Dermis microvascular lymphatic vessel endothelial cell (primary cell): ENCODE data around the gene TRIM41. TPM values are rescaled to one million over a fixed set of nuclear protein-coding genes. Genes with fewer than 3 reads are reported as not detected.
A peak's percentile ranks its signal among the peaks of the same experiment; 100 is the strongest.
"Not testable (repeated sequence)": the region's sequence is repeated elsewhere in the genome, so short reads cannot be mapped to it uniquely, and the experiment has no call there.

ENCODE experiments used
- DNase-seq, 2 donors: peaks; one replicate each; pipeline versions ENCODE4 v3.0.0 to v3.0.0-alpha.2; 2010; ENCODE audit warnings: low read depth in 2 of 2
- total RNA-seq: library from RNA; depleted of rRNA; stranded (reverse); fragments of >200 nt; gene quantifications from 2 replicates; pipeline ENCODE4 v1.2.1, GENCODE V29; 2014

Gene TRIM41
- total RNA-seq, 1 donor from 2014 or later: 8.2 TPM

- DNase-seq: not testable (repeated sequence)
These were observed 12.9 kb upstream of the TRIM41 start for GRCh38 chr5:181210148-181210547.

DNA sequence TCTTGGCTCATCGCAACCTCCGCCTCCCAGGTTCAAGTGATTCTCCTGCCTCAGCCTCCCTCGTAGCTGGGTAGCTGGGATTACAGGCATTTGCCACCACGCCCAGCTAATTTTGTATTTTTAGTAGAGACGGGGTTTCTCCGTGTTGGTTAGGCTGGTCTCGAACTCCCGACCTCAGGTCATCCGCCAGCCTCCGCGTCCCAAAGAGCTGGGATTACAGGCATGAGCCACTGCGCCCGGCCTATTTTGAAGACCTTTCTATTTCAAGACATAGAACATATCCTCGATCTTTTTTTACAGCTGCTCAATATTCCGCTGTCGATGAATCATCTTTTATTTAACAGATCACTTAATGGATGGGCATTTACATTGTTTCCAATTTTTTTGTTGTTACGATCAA is 12.4 kb upstream of the TRIM41 start:
- not testable (repeated sequence) for DNase-seq

GRCh38 chr5:181211208-181211607 is 11.9 kb upstream of the TRIM41 start:
- no peak for DNase-seq

GRCh38 chr5:181212080-181212479 is 11.0 kb upstream of the TRIM41 start:
- DNase-seq: no peak

DNA sequence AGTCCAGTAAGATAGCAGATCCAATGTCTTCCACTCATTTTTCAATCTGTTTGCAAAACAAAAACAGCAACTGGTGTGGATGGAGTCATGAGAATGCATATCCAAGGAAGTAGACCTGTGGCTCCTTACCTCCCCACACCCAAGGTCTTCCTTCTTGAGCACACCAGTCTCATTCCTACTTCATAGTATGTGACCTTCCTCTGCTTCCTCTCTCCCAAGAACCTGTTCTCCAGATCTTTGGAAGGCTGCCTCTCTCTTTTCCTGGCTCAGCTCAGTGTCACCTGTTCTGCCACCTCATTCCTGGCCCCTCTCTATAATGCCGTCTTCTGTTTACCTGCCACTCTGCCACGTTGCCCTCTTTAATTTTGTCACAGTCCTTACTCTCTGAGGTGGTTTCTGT is 10.1 kb upstream of the TRIM41 start:
- DNase-seq: no peak

DNA sequence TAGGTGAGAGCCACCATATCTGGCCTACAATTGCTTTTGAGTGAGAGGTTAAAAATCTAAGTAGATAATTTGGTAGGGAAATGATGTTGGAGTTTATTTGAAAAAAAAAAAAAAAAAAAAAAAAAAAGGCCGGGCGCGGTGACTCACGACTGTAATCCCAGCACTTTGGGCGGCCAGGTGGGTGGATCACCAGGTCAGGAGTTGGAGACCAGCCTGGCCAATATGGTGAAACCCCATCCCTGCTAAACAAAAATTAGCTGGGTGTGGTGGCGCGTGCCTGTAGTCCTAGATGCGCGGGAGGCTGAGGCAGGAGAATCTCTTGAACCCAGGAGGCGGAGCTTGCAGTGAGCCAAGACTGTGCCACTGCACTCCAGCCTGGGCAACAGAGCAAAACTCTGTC is 8.8 kb upstream of the TRIM41 start:
- DNase-seq: not testable (repeated sequence)

DNA sequence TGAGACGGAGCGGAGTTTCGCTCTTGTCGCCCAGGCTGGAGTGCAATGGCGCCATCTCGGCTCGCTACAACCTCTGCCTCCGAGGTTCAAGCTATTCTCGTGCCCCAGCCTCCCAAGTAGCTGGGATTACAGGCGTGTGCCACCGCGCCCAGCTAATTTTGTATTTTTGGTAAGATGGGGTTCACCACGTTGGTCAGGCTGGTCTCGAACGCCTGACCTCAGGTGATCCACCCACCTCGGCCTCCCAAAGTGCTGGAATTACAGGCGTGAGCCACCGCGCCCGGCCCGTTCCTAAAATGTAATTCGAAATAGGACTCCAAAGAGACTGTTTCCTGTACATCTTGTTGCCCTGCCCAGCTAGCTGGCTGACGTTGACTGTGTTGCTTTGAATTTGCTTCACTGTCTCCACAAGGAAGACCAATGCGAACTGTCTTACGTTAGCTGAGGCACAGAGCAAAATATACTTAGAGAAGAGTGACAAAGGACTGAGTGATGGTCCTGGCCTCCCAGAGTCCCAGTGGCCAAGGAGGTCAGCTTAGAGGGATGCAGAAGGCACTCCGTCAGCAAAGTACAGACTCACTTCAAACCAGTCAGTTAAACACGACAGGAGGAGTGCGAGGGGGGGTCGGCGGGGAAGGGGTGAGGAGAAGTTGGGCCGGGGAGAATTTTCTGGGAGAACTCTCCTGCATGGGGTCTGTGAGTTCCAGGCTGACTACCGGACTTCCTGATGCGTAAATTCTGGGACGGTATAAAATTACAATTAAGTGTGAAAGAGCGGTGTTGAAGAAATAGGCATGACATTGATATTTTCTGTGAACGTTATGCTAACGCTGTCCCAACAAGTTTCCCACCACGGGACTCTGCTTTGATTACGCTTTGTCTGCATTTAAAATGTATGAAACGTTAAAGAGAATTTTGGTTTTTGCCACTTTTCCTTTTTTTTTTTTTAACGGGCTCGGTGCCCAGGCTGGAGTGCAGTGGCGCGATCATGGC is 6.8 kb upstream of the TRIM41 start:
- DNase-seq: no peak

- DNase-seq: peak in 1 of 2 donors; percentile 56
These were observed 5.8 kb upstream of the TRIM41 start for GRCh38 chr5:181217111-181217802.

DNA sequence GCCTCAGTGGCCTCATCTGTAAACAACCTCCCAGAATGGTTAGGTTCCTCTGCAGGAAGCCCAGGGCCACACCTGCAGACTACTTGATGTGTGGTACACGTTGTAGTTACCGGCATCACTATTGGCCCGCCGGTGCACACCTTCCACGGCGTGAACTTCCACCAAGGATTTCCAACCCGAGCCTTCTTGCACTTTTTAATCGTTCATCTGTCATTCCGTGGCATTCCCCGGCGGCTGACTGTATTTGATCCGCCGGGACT is 5.3 kb upstream of the TRIM41 start:
- DNase-seq: peak in 1 of 2 donors; percentile 19

DNA sequence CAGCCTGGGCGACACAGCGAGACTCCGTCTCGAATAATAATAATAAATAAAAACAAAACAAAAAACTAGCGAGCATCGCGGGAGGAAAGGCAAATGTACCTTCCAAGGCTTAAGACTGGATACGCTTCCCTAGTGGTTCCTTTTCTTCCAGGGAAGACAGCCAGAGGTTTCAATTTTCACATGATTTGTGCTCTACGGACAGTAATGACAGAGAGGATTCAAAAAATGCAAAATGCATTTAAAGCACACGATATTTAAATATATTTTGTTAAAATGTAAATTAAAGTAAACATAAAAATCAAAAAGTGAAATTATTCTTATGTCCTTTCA is 4.3 kb upstream of the TRIM41 start:
- DNase-seq: no peak

DNA sequence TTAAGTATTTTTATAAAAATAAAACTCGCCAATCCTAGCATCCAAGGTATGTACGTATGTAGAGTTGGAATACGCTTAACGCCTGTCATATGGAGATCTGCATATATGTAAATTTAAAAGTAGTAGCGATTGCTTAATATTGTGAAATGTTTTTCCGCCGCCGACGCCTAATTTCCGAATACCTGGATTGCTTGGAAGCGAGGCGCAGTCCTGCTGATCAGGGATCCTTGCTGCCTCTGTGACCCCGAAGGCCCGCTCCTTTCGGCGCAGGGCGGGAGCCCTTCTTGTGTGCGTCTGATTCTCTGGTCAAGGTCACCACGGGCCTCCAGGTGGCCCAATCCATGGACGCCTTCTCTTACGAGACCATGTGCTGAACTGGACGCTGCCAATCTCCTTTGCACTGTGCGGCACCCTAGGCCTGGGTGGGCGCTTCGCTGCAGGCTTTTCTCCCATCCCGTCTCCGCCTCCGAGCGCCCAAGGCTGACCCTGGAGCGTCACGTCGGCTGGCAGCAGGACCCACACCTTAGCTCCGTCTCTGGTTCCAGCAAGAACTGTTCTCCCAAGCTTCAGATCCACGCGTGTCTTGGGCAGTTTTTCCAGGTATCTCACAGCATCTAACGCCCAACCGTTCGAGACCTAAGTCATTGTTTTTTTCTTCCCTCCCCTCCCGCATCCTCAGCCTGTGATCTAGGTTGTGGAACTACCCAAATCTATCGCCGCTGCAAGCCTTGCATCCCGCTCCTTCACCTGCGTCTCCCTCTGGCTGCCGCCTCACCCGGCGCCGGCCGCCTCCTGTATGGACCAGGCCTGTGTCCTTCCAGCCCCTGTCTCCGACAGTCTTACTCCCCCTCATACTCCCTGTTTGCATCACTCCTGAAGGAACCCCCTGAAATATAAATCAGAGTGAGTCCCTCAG is 3.6 kb upstream of the TRIM41 start:
- no peak for DNase-seq

DNA sequence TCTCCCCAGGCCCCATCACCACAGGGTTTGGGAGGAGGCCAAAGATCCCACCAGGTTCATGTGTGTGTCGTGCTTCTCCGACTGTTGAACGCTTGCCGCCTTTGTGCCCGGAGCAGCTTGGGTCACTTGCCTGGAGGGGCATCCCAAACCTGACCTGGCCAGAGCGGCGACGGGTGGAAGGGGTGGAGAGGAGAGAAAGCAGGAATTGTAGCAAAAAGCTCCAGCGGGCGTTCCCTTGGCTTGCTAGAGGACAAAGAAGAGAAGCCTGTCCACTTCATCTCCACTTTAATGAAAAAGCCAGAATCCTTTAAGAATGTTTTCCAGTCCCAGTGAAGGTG is 2.9 kb upstream of the TRIM41 start:
- no peak for DNase-seq

DNA sequence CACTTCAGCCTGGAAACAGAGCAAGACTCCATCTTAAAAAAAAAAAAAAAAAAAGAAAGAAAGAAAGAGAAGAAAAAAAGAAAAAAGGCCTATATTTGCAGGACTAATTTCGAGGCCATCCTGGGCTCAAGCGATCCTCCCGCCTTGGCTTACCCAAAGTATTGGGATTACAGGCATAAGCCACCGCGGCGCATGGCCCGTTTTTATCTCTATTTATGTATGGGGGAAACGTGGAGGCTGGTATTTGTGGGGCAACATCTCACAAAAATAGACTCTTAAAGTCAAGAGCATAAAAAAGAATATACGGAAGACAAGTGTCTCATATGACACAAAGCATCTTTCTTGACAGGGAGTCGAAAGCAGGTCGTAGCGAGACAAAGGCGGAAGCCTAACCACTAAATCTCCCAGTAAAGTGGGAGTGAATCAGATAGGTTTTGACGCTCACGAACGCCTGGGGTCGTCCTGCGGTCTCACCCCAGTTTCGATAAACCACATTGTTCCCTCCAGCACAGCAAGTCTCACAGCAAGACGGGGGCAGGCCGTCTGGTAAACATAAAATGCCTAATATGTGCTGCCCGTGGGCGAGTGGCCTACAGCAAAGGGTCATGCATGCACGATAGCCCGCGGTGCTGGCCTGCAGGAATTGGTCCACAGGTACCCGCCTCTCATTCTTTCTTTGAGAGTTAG is 1.8 kb upstream of the TRIM41 start:
- DNase-seq: no peak

DNA sequence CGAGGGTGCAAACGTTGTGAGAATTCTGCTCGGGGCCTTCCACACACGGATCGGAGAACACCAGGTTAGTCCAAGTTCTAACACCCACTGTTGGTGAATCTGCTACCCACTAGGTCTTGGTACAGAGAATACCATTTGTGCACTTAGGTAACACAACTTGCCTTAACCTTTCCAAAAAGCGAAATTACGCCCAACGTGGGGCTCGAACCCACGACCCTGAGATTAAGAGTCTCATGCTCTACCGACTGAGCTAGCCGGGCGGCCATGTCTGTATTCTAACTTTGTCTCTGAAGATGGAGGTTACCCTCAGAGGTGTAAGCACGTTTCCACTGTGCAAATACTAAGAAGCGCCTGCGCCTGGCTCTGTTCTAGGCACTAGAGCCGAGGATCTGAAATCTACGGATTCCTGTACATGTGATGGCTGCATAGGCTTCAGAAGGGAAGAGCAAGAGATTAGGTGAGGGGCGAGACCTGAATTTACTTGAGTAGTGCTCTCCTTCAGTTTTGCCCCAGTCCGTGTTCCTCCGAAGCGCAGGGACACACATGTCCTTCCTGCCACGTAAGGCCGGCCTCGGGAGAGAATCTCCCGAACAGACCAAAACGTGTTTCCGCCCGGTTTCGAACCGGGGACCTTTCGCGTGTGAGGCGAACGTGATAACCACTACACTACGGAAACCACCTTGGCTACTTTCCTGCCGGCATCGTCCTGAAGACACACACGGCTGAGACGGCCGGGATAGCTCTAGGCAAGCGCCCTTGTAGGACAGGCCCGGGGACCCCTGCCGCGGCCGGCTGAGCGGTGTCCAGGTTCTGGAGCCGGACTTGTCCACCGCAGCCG is 1.1 kb upstream of the TRIM41 start:
- peak; percentile 87 to 93 for DNase-seq

DNA sequence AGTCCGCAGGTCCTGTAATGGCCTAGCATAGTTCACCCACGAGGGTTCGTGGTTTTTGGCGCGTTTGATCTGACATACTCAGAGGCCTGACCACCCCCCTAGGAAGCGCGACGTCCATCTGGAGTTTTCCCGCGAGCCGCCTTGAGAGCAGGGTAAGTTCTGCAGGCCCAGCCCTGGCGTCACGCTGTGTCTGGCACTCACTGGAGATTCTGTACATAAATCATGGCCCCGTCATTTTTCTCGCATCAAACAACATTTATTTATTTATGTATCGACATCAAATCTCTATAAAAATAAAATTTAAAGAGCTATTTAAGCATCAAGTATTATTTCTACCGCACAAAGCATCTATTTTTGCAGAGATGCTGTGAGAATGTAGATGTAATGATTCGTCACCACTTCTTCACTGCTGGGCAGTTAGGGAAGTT is 437 bp upstream of the TRIM41 start:
- no peak for DNase-seq

- DNase-seq: peak in 1 of 2 donors; percentile 56
These were observed 778 bp downstream of the TRIM41 start for GRCh38 chr5:181223729-181224389.

DNA sequence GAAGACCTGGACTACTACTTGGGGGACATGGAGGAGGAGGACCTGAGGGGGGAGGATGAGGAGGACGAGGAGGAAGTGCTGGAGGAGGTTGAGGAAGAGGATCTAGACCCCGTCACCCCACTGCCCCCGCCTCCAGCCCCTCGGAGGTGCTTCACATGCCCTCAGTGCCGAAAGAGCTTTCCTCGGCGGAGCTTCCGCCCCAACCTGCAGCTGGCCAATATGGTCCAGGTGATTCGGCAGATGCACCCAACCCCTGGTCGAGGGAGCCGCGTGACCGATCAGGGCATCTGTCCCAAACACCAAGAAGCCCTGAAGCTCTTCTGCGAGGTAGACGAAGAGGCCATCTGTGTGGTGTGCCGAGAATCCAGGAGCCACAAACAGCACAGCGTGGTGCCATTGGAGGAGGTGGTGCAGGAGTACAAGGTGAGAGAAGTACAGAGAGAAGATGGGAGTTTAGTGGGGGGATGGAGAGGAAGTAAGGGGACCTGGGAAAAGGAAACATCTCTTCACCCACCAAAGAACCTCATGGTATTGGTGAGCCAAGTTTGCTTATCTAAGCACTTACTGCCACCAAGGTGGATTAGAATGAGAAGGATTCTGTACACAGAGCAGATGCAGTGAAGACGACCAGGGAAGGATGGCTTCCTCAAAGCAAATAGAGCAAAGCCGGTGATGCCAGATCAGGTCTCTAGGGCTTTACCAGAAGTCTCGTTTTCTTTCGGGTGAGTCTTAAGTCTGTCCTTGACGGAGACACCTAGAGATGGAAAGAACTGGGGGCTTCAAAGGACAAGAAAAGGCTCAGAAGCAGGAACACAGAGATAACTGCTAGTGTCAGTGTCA is 1.5 kb downstream of the TRIM41 start:
- DNase-seq: no peak

DNA sequence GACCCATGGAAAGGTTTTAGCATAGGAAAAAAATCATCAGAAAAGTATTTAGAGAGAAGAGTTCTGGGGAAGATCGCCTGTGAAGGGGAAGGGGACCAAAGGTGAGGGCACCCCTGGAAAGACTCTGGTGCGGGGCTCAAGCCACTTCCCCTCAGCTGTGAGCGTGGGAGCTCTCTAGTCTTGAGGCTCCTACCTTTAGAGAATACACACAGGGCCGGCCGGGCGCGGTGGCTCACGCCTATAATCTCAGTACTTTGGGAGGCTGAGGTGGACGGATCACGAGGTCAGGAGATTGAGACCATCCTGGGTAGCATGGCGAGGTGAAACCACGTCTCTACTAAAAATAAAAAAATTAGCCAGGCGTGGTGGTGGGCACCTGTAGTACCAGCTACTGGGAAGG is 6.9 kb downstream of the TRIM41 start:
- DNase-seq: no peak

DNA sequence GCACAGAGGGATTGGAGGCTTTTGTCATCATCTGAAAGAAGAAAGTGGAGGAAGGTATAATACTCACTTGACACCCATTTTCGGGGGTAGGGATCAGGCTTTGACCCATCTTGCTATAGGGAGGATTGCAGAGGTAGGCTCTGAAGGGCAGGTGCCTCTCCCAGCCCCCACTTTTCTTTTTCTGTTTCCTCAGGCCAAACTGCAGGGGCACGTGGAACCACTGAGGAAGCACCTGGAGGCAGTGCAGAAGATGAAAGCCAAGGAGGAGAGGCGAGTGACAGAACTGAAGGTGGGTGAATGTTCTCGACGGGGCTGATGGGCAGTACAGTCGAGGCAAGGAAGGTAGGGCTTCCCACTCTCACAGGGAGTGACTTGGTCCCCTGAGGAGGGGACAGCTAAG is 7.5 kb downstream of the TRIM41 start:
- no peak for DNase-seq
